Neural progenitor cell (in vitro differentiated cells): ENCODE data around the gene ZNF460. TPM values are rescaled to one million over a fixed set of nuclear protein-coding genes. Genes with fewer than 3 reads are reported as not detected.
"Not testable (repeated sequence)": the region's sequence is repeated elsewhere in the genome, so short reads cannot be mapped to it uniquely, and the experiment has no call there.

ENCODE experiments used
- DNase-seq: peaks from one replicate; pipeline ENCODE4 v3.0.0-alpha.2; 2016; ENCODE audit warnings: low spot score
- H2AFZ ChIP-seq: fragments of 200-600 bp; sonication (generic); replicated peaks from 2 replicates; pipeline ENCODE4 v1.6.1; 2016; ENCODE audit warnings: antibody characterized with exemption
- H3F3A ChIP-seq: fragments of 200-600 bp; sonication (generic); 2 replicates; pipeline ENCODE4 v1.6.1; 2016; ENCODE audit warnings: antibody characterized with exemption, low read depth
- H3K27ac ChIP-seq: fragments of 200-600 bp; sonication (generic); 2 replicates; pipeline ENCODE4 v1.5.1; 2016; ENCODE audit warnings: mild to moderate bottlenecking
- H3K27me3 ChIP-seq: fragments of 200-600 bp; sonication (generic); 2 replicates; pipeline ENCODE4 v1.6.1; 2016; ENCODE audit warnings: mild to moderate bottlenecking, moderate library complexity
- H3K36me3 ChIP-seq: fragments of 200-600 bp; sonication (generic); 2 replicates; pipeline ENCODE4 v1.5.1; 2016
- H3K4me1 ChIP-seq: fragments of 200-600 bp; sonication (generic); 2 replicates; pipeline ENCODE4 v1.6.1; 2016; ENCODE audit warnings: mixed run types
- H3K4me2 ChIP-seq: fragments of 200-600 bp; sonication (generic); 2 replicates; pipeline ENCODE4 v1.6.1; 2016
- H3K4me3 ChIP-seq: fragments of 200-600 bp; sonication (generic); 2 replicates; pipeline ENCODE4 v1.5.1; 2016
- H3K79me2 ChIP-seq: fragments of 200-600 bp; sonication (generic); 2 replicates; pipeline ENCODE4 v1.6.1; 2016; ENCODE audit warnings: low read depth
- H3K9ac ChIP-seq: fragments of 200-600 bp; sonication (generic); 2 replicates; pipeline ENCODE4 v1.6.1; 2016
- H3K9me3 ChIP-seq: fragments of 200-600 bp; sonication (generic); 2 replicates; pipeline ENCODE4 v1.5.1; 2016; ENCODE audit warnings: low read depth
- H4K20me1 ChIP-seq: fragments of 200-600 bp; sonication (generic); 2 replicates; pipeline ENCODE4 v1.6.1; 2016; ENCODE audit warnings: low read depth
- H3K27ac Mint-ChIP-seq: 3 replicates; pipeline ENCODE4 v1.8.0; 2021; ENCODE audit warnings: mixed read lengths
- H3K27me3 Mint-ChIP-seq: 2 replicates; pipeline ENCODE4 v1.8.0; 2022; ENCODE audit warnings: low read depth, mild to moderate bottlenecking, inconsistent platforms, moderate library complexity, mixed read lengths; ENCODE audit not compliant: insufficient read depth
- H3K36me3 Mint-ChIP-seq: 3 replicates; pipeline ENCODE4 v1.8.0; 2021; ENCODE audit warnings: mixed read lengths
- H3K4me1 Mint-ChIP-seq: 3 replicates; pipeline ENCODE4 v1.8.0; 2021; ENCODE audit warnings: mixed read lengths
- H3K4me3 Mint-ChIP-seq: 3 replicates; pipeline ENCODE4 v1.8.0; 2021; ENCODE audit warnings: mild to moderate bottlenecking, moderate library complexity, mixed read lengths
- H3K9me3 Mint-ChIP-seq: 3 replicates; pipeline ENCODE4 v1.8.0; 2020; ENCODE audit warnings: mixed read lengths
- EZH2 ChIP-seq: fragments of 200-600 bp; sonication (generic); IDR thresholded peaks from 2 replicates; pipeline ENCODE4 v1.6.1; 2017; ENCODE audit warnings: antibody characterized with exemption, mild to moderate bottlenecking, moderate library complexity
- EZH2phosphoT487 ChIP-seq: fragments of 200-600 bp; sonication (generic); IDR thresholded peaks from 2 replicates; pipeline ENCODE4 v1.6.1; 2017; ENCODE audit warnings: antibody characterized with exemption
- total RNA-seq: library from RNA; depleted of rRNA; stranded (reverse); fragments of >200 nt; gene quantifications from 2 replicates; pipeline ENCODE4 v1.2.3, GENCODE V29; 2015; ENCODE audit warnings: low replicate concordance
- TF ChIP-seq, protein P1 (sequence below): fragments of 200-600 bp; sonication (generic); IDR thresholded peaks from 2 replicates; pipeline ENCODE4 v1.5.1; 2017; ENCODE audit warnings: antibody characterized with exemption, mild to moderate bottlenecking

ZNF460 gene
- total RNA-seq, 1 donor from 2014 or later: 52.7 TPM

DNA sequence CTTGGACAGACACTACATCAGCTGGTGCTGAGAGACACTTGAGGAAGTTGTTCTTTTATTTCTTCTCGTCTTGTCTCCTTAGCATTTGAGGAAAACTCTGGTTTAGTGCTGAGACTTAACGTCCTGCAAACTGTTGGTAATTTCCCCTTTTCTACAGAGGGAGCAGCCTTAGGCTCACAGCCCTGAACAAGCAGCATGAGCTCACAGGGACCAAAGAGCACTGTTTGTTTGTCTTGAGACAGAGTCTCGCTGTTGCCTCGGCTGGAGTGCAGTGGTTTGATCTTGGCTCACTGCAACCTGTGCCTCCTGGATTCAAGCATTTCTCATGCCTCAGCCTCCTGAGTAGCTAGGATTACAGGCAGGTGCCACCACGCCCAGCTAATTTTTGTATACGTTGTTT, 34.3 kb upstream of the ZNF460 start:
- Histone ChIP-seq H2AFZ (no peak overlapping the region), H3K9me3 (no peaks in the 10 kb centered on the region), H3K27ac (no peak overlapping the region), H3K4me2 (no peak overlapping the region), H3K79me2 (peaks cover 30% of the 10 kb centered on the region), H3K9ac (no peak overlapping the region), H4K20me1 (no peaks in the 10 kb centered on the region), H3K4me3 (no peak overlapping the region), H3F3A (no peaks in the 10 kb centered on the region), H3K27me3 (no peaks in the 10 kb centered on the region), H3K4me1 (no peaks in the 10 kb centered on the region), H3K36me3 (no peaks in the 10 kb centered on the region)
- no peaks in the 10 kb centered on the region for H3K27me3 Mint-ChIP-seq
- peaks cover 9% of the 10 kb centered on the region for H3K4me1 Mint-ChIP-seq
- H3K4me3 Mint-ChIP-seq: no peak overlapping the region
- H3K9me3 Mint-ChIP-seq: no peaks in the 10 kb centered on the region
- peaks cover 17% of the 10 kb centered on the region for H3K36me3 Mint-ChIP-seq
- TF ChIP-seq EZH2phosphoT487 (no peak), EZH2 (no peak)
- TF ChIP-seq, protein P1, sequence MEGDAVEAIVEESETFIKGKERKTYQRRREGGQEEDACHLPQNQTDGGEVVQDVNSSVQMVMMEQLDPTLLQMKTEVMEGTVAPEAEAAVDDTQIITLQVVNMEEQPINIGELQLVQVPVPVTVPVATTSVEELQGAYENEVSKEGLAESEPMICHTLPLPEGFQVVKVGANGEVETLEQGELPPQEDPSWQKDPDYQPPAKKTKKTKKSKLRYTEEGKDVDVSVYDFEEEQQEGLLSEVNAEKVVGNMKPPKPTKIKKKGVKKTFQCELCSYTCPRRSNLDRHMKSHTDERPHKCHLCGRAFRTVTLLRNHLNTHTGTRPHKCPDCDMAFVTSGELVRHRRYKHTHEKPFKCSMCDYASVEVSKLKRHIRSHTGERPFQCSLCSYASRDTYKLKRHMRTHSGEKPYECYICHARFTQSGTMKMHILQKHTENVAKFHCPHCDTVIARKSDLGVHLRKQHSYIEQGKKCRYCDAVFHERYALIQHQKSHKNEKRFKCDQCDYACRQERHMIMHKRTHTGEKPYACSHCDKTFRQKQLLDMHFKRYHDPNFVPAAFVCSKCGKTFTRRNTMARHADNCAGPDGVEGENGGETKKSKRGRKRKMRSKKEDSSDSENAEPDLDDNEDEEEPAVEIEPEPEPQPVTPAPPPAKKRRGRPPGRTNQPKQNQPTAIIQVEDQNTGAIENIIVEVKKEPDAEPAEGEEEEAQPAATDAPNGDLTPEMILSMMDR: no peak
- no peak overlapping the region for H3K27ac Mint-ChIP-seq
- no peak for DNase-seq

DNA sequence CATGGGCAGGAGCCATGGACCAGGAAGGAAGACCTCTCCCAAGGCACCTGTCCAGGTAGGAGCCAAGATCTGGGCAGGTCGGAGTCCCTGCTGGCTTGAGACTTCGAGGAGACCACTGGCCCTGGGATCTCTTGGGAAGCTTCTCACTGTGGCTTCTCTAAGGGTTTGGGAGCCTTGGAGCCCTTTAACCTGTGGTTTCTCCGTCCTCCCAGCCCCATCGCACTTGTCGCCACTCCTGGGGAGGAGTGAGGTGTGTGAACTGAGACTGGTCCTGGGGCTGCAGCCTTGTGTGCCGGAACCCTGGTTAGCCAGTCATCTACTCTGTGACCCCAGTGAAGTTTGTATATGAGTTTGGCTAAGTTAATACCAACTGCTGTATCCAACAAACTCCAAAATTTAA, 31.6 kb upstream of the ZNF460 start:
- H3K27me3 ChIP-seq: no peaks in the 10 kb centered on the region
- Mint-ChIP-seq H3K4me3 (no peak overlapping the region), H3K27ac (no peak overlapping the region), H3K27me3 (no peaks in the 10 kb centered on the region), H3K9me3 (no peaks in the 10 kb centered on the region), H3K4me1 (no peaks in the 10 kb centered on the region), H3K36me3 (peaks cover 25% of the 10 kb centered on the region)
- no peaks in the 10 kb centered on the region for H3K36me3 ChIP-seq
- H3F3A ChIP-seq: no peaks in the 10 kb centered on the region
- H3K79me2 ChIP-seq: peaks cover 3% of the 10 kb centered on the region
- no peak overlapping the region for H3K27ac ChIP-seq
- H3K9ac ChIP-seq: no peak overlapping the region
- no peak overlapping the region for H3K4me3 ChIP-seq
- H2AFZ ChIP-seq: no peak overlapping the region
- H3K9me3 ChIP-seq: no peaks in the 10 kb centered on the region
- DNase-seq: no peak
- TF ChIP-seq EZH2: no peak
- TF ChIP-seq, protein P1: no peak
- TF ChIP-seq EZH2phosphoT487: no peak
- H4K20me1 ChIP-seq: no peaks in the 10 kb centered on the region
- no peaks in the 10 kb centered on the region for H3K4me1 ChIP-seq
- no peak overlapping the region for H3K4me2 ChIP-seq

DNA sequence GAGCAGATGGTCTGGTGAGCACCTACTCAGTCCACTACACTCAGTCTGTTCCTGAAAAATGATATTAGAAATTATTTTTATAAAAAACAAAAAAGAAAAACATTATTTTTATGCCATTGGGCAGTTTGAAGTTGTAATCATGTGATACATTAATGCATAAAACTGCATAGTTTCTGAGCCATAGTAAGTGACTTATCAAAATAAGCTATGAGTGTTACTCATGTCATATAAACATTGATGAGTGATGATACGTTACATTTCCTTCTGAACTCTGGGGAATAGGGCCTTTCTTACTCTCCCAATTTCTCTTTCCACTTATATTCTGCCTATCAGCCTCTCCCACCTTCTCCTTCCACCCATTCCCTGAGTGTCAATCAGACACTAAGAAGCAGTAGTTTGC, 31.0 kb upstream of the ZNF460 start:
- Histone ChIP-seq H3K4me2 (no peak overlapping the region), H2AFZ (no peak overlapping the region), H3K79me2 (no peaks in the 10 kb centered on the region), H3K27ac (no peak overlapping the region), H3K36me3 (no peaks in the 10 kb centered on the region), H3K27me3 (no peaks in the 10 kb centered on the region), H3K4me3 (no peak overlapping the region), H3F3A (no peaks in the 10 kb centered on the region), H3K9me3 (no peaks in the 10 kb centered on the region), H3K4me1 (no peaks in the 10 kb centered on the region), H3K9ac (no peak overlapping the region), H4K20me1 (no peaks in the 10 kb centered on the region)
- TF ChIP-seq EZH2phosphoT487: no peak
- TF ChIP-seq, protein P1: no peak
- no peak for TF ChIP-seq EZH2
- peaks cover 28% of the 10 kb centered on the region for H3K36me3 Mint-ChIP-seq
- no peaks in the 10 kb centered on the region for H3K4me1 Mint-ChIP-seq
- H3K4me3 Mint-ChIP-seq: no peak overlapping the region
- H3K9me3 Mint-ChIP-seq: no peaks in the 10 kb centered on the region
- H3K27me3 Mint-ChIP-seq: peaks cover 2% of the 10 kb centered on the region
- DNase-seq: no peak
- H3K27ac Mint-ChIP-seq: no peak overlapping the region

DNA sequence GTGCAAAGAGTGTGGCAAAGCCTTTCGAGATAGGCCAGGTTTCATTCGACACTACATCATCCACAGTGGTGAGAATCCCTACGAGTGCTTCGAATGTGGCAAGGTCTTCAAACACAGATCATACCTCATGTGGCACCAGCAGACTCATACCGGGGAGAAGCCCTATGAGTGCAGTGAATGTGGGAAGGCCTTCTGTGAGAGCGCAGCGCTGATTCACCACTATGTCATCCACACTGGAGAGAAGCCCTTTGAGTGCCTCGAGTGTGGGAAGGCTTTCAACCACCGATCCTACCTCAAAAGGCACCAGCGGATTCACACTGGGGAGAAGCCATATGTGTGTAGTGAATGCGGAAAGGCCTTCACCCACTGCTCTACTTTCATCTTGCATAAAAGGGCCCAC, 26.5 kb upstream of the ZNF460 start:
- not testable (repeated sequence) for H3K27ac Mint-ChIP-seq, DNase-seq, H3K27me3 ChIP-seq, H3K9me3 ChIP-seq, H3K27me3 Mint-ChIP-seq, H4K20me1 ChIP-seq, H3K27ac ChIP-seq, H3K79me2 ChIP-seq, H2AFZ ChIP-seq, H3K4me2 ChIP-seq, H3K9me3 Mint-ChIP-seq, H3K9ac ChIP-seq, H3K4me1 Mint-ChIP-seq, H3K4me3 ChIP-seq, H3F3A ChIP-seq, H3K4me1 ChIP-seq, H3K4me3 Mint-ChIP-seq, H3K36me3 ChIP-seq
- peaks cover 30% of the 10 kb centered on the region for H3K36me3 Mint-ChIP-seq
